Nephron (organoid): Measurements from ENCODE around the gene SECISBP2L.

Experiments used
- H3K27ac Mint-ChIP-seq, 3 experiments: 2 replicates each; pipeline ENCODE4 v1.8.0; 2020; ENCODE audit warnings: mixed read lengths in 3 of 3, mild to moderate bottlenecking in 2 of 3, moderate library complexity in 1 of 3
- H3K27me3 Mint-ChIP-seq: 2 replicates; pipeline ENCODE4 v1.8.0; 2021; ENCODE audit warnings: low read depth, mild to moderate bottlenecking, moderate library complexity, mixed read lengths
- H3K36me3 Mint-ChIP-seq: 2 replicates; pipeline ENCODE4 v1.8.0; 2020; ENCODE audit warnings: low read depth, mixed read lengths
- H3K4me1 Mint-ChIP-seq: 2 replicates; pipeline ENCODE4 v1.8.0; 2020; ENCODE audit warnings: mixed read lengths
- H3K4me3 Mint-ChIP-seq, 3 experiments: 2 replicates each; pipeline ENCODE4 v1.8.0; 2020; ENCODE audit warnings: mild to moderate bottlenecking in 3 of 3, mixed read lengths in 3 of 3, moderate library complexity in 2 of 3
- H3K9me3 Mint-ChIP-seq: 2 replicates; pipeline ENCODE4 v1.8.0; 2020; ENCODE audit warnings: mixed read lengths
- TF ChIP-seq, protein P1 (sequence below), 3 experiments: fragments of 200-600 bp; sonication (generic); IDR thresholded peaks; one replicate each; pipeline ENCODE4 v1.5.0; 2021; ENCODE audit warnings: antibody characterized with exemption in 3 of 3; ENCODE audit not compliant: unreplicated experiment in 3 of 3

The SECISBP2L gene

GRCh38 chr15:49047456-49047855, 1.2 kb upstream of the SECISBP2L start:
- peak overlapping the region; percentile 80 to 98 (median 95) for H3K27ac Mint-ChIP-seq

GRCh38 chr15:49045751-49046219, 461 bp downstream of the SECISBP2L start:
- TF ChIP-seq, protein P1, sequence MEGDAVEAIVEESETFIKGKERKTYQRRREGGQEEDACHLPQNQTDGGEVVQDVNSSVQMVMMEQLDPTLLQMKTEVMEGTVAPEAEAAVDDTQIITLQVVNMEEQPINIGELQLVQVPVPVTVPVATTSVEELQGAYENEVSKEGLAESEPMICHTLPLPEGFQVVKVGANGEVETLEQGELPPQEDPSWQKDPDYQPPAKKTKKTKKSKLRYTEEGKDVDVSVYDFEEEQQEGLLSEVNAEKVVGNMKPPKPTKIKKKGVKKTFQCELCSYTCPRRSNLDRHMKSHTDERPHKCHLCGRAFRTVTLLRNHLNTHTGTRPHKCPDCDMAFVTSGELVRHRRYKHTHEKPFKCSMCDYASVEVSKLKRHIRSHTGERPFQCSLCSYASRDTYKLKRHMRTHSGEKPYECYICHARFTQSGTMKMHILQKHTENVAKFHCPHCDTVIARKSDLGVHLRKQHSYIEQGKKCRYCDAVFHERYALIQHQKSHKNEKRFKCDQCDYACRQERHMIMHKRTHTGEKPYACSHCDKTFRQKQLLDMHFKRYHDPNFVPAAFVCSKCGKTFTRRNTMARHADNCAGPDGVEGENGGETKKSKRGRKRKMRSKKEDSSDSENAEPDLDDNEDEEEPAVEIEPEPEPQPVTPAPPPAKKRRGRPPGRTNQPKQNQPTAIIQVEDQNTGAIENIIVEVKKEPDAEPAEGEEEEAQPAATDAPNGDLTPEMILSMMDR (IDR thresholded peaks at IDR 0.05; ENCODE audit: unreplicated experiment in 3 of 3), result no peak
- Mint-ChIP-seq H3K9me3 (peaks cover 2% of the 10 kb centered on the region), H3K27me3 (no peaks in the 10 kb centered on the region), H3K27ac (peak overlapping the region; percentile 80 to 98 (median 85)), H3K4me1 (peaks cover 26% of the 10 kb centered on the region), H3K4me3 (peak overlapping the region; percentile 99), H3K36me3 (peaks cover 10% of the 10 kb centered on the region)

More at GRCh38 chr15:49047456-49047855, 1.2 kb upstream of the SECISBP2L start:
- TF ChIP-seq, protein P1 (IDR thresholded peaks at IDR 0.05; ENCODE audit: unreplicated experiment in 3 of 3), result no peak
- H3K4me3 Mint-ChIP-seq, result peak overlapping the region in 2 of 3 experiments; percentile 10 to 99
- H3K27me3 Mint-ChIP-seq, result no peaks in the 10 kb centered on the region
- H3K9me3 Mint-ChIP-seq, result peaks cover 6% of the 10 kb centered on the region
- peaks cover 13% of the 10 kb centered on the region for H3K4me1 Mint-ChIP-seq
- no peaks in the 10 kb centered on the region for H3K36me3 Mint-ChIP-seq

- Mint-ChIP-seq H3K9me3 (no peaks in the 10 kb centered on the region), H3K27me3 (no peaks in the 10 kb centered on the region), H3K4me1 (peaks cover 29% of the 10 kb centered on the region), H3K4me3 (peak overlapping the region; percentile 99), H3K27ac (peak overlapping the region; percentile 80 to 98 (median 85)), H3K36me3 (peaks cover 10% of the 10 kb centered on the region)
- TF ChIP-seq, protein P1 (IDR thresholded peaks at IDR 0.05; ENCODE audit: unreplicated experiment in 3 of 3), result no peak
These were observed 1.3 kb downstream of the SECISBP2L start for GRCh38 chr15:49044766-49045606.

DNA sequence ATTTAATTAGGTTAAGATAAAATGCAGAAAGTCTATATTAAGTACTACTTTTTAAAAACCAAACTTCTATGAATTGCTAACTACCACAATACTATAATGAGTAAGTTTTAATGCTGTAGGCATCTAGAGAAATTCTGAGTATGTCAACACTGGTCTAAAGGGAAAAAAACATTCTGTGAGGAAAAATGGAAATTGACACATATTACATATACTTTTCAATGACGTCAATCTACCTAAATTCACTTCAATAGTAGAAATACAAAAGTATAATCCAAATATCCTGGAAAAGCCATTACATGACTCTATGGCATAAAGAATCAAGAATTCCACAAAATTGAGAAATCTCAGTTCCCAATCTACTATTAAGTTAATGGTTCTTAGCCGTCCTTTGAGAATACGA, 2.2 kb downstream of the SECISBP2L start:
- Mint-ChIP-seq H3K4me3 (peak overlapping the region; percentile 99), H3K4me1 (peaks cover 35% of the 10 kb centered on the region), H3K9me3 (no peaks in the 10 kb centered on the region), H3K36me3 (peaks cover 10% of the 10 kb centered on the region), H3K27ac (peak overlapping the region; percentile 53 to 98 (median 72)), H3K27me3 (no peaks in the 10 kb centered on the region)
- TF ChIP-seq, protein P1 (IDR thresholded peaks at IDR 0.05; ENCODE audit: unreplicated experiment in 3 of 3), result no peak

GRCh38 chr15:49042165-49042564, 4.1 kb downstream of the SECISBP2L start:
- no peaks in the 10 kb centered on the region for H3K9me3 Mint-ChIP-seq

More at GRCh38 chr15:49042165-49042564, 4.1 kb downstream of the SECISBP2L start:
- TF ChIP-seq, protein P1 (IDR thresholded peaks at IDR 0.05; ENCODE audit: unreplicated experiment in 3 of 3), result no peak
- peak overlapping the region in 2 of 3 experiments; percentile 7 to 40 for H3K4me3 Mint-ChIP-seq
- peaks cover 50% of the 10 kb centered on the region for H3K4me1 Mint-ChIP-seq
- H3K27ac Mint-ChIP-seq, result peak overlapping the region in 2 of 3 experiments; percentile 57 to 83
- H3K27me3 Mint-ChIP-seq, result no peaks in the 10 kb centered on the region
- peaks cover 10% of the 10 kb centered on the region for H3K36me3 Mint-ChIP-seq
